ENCODE results near the gene HOXC9.

DNA sequence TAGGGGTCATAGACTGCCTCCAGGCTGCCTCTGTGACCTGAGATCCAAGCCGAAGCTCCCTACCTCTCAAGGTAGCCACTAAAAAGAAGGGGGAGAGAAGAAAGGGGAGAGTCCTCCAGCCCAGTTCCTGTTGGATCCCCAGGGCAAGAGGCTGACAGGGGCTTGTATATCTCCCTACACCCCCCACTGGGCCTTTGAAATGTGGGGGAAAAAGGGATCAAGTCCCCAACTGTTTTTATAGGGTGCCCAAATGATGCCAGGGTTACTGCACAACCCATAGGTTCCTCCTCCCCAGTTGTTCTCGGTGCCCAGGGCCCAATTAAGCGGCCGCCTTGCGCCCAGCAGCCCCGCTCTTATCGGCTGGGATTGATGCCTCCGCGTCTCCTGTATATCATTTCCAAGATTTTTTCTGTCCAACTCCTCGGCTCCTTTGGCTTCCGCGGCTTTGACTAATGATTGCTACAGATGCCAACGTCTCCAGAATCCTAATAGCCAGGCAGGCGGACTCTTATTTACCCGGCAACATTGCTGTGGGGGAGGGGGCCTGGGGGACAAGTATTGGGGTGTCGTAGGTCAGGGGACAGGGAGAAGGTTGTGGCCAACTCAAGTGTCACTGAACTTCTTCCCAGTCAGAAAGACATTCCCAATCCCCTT lies 46.0 kb downstream of the HOXC9 start:
- TF ChIP-seq, protein P1, sequence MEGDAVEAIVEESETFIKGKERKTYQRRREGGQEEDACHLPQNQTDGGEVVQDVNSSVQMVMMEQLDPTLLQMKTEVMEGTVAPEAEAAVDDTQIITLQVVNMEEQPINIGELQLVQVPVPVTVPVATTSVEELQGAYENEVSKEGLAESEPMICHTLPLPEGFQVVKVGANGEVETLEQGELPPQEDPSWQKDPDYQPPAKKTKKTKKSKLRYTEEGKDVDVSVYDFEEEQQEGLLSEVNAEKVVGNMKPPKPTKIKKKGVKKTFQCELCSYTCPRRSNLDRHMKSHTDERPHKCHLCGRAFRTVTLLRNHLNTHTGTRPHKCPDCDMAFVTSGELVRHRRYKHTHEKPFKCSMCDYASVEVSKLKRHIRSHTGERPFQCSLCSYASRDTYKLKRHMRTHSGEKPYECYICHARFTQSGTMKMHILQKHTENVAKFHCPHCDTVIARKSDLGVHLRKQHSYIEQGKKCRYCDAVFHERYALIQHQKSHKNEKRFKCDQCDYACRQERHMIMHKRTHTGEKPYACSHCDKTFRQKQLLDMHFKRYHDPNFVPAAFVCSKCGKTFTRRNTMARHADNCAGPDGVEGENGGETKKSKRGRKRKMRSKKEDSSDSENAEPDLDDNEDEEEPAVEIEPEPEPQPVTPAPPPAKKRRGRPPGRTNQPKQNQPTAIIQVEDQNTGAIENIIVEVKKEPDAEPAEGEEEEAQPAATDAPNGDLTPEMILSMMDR (tag by site-specific recombination; IDR thresholded peaks at IDR 0.05), result no peak
- TF ChIP-seq HOXC10 (CRISPR knock-in tag; IDR thresholded peaks at IDR 0.05) (no peak), ZNF560 (tag by site-specific recombination; IDR thresholded peaks at IDR 0.05; ENCODE audit: borderline replicate concordance) (no peak), ZNF433 (tag by site-specific recombination; IDR thresholded peaks at IDR 0.05; ENCODE audit: low read depth) (no peak), ZNF707 (tag by site-specific recombination; IDR thresholded peaks at IDR 0.05) (no peak), ZNF660 (tag by site-specific recombination; IDR thresholded peaks at IDR 0.05) (no peak), YY1 (tag by site-specific recombination; IDR thresholded peaks at IDR 0.05) (no peak), ZNF19 (tag by site-specific recombination; IDR thresholded peaks at IDR 0.05; ENCODE audit: low read depth) (no peak), ZNF561 (tag by site-specific recombination; IDR thresholded peaks at IDR 0.05; ENCODE audit: borderline replicate concordance) (no peak)
- TF ChIP-seq, protein P2, sequence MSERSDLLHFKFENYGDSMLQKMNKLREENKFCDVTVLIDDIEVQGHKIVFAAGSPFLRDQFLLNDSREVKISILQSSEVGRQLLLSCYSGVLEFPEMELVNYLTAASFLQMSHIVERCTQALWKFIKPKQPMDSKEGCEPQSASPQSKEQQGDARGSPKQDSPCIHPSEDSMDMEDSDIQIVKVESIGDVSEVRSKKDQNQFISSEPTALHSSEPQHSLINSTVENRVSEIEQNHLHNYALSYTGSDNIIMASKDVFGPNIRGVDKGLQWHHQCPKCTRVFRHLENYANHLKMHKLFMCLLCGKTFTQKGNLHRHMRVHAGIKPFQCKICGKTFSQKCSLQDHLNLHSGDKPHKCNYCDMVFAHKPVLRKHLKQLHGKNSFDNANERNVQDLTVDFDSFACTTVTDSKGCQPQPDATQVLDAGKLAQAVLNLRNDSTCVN (tag by site-specific recombination; optimal IDR thresholded peaks at IDR 0.05), result no peak

Data from HEK293 (cell line).